ENCODE measurements around the gene TSPYL2.
A peak's percentile ranks its signal among the peaks of the same experiment; 100 is the strongest.

TSPYL2 gene

GRCh38 chrX:53081925-53082772 lies at the start of gene TSPYL2:
Gene TSPYL2, plus strand, starts transcription at chrX:53082367. Its CDS starts 132 bp downstream, at chrX:53082499.
- Histone ChIP-seq H3K9me3 (ENCODE audit: low read length) (no peaks in the 10 kb centered on the region), H3K9ac (ENCODE audit: low read length) (peak within 1 kb of the TSS; percentile 84), H3K36me3 (ENCODE audit: insufficient read depth, low read length) (peaks cover 28% of the 10 kb centered on the region), H3K4me1 (ENCODE audit: insufficient read depth, low read length) (peaks cover 37% of the 10 kb centered on the region), H3K4me3 (ENCODE audit: low read depth in 1 of 2, low read length in 2 of 2) (peak within 1 kb of the TSS; percentile 45 to 82), H3K27ac (ENCODE audit: low read depth, low read length) (peak within 1 kb of the TSS; percentile 76), H3K27me3 (ENCODE audit: control insufficient read depth in 1 of 2, insufficient read depth in 2 of 2, low read length in 2 of 2) (no peaks in the 10 kb centered on the region)

- Histone ChIP-seq H3K9me3 (ENCODE audit: low read length) (no peaks in the 10 kb centered on the region), H3K4me1 (ENCODE audit: insufficient read depth, low read length) (no peaks in the 10 kb centered on the region), H3K9ac (ENCODE audit: low read length) (no peak overlapping the region), H3K4me3 (ENCODE audit: low read depth in 1 of 2, low read length in 2 of 2) (no peak overlapping the region), H3K27ac (ENCODE audit: low read depth, low read length) (no peak overlapping the region), H3K27me3 (ENCODE audit: control insufficient read depth in 1 of 2, insufficient read depth in 2 of 2, low read length in 2 of 2) (peaks cover 0 to 16% of the 10 kb centered on the region in 2 donors), H3K36me3 (ENCODE audit: insufficient read depth, low read length) (no peaks in the 10 kb centered on the region)
These were observed 46.0 kb upstream of the TSPYL2 start for GRCh38 chrX:53036149-53036548.

DNA sequence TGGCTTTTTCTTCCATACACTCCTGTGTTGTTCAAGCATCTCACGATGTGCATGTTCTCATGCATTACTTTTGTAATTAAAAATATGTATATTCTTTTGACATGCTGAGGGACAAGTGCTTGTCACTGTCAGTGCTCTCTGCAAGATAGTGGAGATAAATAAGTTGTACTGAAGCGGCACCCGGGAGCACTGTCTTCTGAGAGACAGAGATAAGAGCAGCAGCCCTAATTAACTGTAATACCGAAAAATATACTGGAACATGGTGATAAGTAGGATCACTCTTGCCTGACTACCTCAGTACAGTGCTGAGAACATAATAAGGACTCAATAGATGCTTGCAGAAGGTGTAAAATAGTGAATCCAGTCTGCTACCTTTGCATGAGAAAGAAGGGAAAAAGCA lies 42.9 kb upstream of the TSPYL2 start:
- no peak overlapping the region for H3K9ac ChIP-seq (ENCODE audit: low read length)
- H3K4me3 ChIP-seq (ENCODE audit: low read depth in 1 of 2, low read length in 2 of 2): no peak overlapping the region
- H3K27ac ChIP-seq (ENCODE audit: low read depth, low read length): no peak overlapping the region
- peaks cover 0 to 18% of the 10 kb centered on the region in 2 donors for H3K27me3 ChIP-seq (ENCODE audit: control insufficient read depth in 1 of 2, insufficient read depth in 2 of 2, low read length in 2 of 2)
- no peaks in the 10 kb centered on the region for H3K36me3 ChIP-seq (ENCODE audit: insufficient read depth, low read length)
- no peaks in the 10 kb centered on the region for H3K9me3 ChIP-seq (ENCODE audit: low read length)
- H3K4me1 ChIP-seq (ENCODE audit: insufficient read depth, low read length): no peaks in the 10 kb centered on the region

GRCh38 chrX:53044995-53045394 lies 37.2 kb upstream of the TSPYL2 start:
- Histone ChIP-seq H3K27me3 (ENCODE audit: control insufficient read depth in 1 of 2, insufficient read depth in 2 of 2, low read length in 2 of 2) (peaks cover 0 to 10% of the 10 kb centered on the region in 2 donors), H3K9ac (ENCODE audit: low read length) (no peak overlapping the region), H3K36me3 (ENCODE audit: insufficient read depth, low read length) (no peaks in the 10 kb centered on the region), H3K27ac (ENCODE audit: low read depth, low read length) (no peak overlapping the region), H3K9me3 (ENCODE audit: low read length) (no peaks in the 10 kb centered on the region), H3K4me3 (ENCODE audit: low read depth in 1 of 2, low read length in 2 of 2) (no peak overlapping the region), H3K4me1 (ENCODE audit: insufficient read depth, low read length) (peaks cover 4% of the 10 kb centered on the region)

- H3K9me3 ChIP-seq (ENCODE audit: low read length): no peaks in the 10 kb centered on the region
- H3K4me1 ChIP-seq (ENCODE audit: insufficient read depth, low read length): peaks cover 4% of the 10 kb centered on the region
- no peaks in the 10 kb centered on the region for H3K36me3 ChIP-seq (ENCODE audit: insufficient read depth, low read length)
- H3K9ac ChIP-seq (ENCODE audit: low read length): no peak overlapping the region
- H3K4me3 ChIP-seq (ENCODE audit: low read depth in 1 of 2, low read length in 2 of 2): no peak overlapping the region
- H3K27ac ChIP-seq (ENCODE audit: low read depth, low read length): no peak overlapping the region
- H3K27me3 ChIP-seq (ENCODE audit: control insufficient read depth in 1 of 2, insufficient read depth in 2 of 2, low read length in 2 of 2): peaks cover 0 to 10% of the 10 kb centered on the region in 2 donors
These were observed 34.9 kb upstream of the TSPYL2 start for GRCh38 chrX:53047228-53047627.

DNA sequence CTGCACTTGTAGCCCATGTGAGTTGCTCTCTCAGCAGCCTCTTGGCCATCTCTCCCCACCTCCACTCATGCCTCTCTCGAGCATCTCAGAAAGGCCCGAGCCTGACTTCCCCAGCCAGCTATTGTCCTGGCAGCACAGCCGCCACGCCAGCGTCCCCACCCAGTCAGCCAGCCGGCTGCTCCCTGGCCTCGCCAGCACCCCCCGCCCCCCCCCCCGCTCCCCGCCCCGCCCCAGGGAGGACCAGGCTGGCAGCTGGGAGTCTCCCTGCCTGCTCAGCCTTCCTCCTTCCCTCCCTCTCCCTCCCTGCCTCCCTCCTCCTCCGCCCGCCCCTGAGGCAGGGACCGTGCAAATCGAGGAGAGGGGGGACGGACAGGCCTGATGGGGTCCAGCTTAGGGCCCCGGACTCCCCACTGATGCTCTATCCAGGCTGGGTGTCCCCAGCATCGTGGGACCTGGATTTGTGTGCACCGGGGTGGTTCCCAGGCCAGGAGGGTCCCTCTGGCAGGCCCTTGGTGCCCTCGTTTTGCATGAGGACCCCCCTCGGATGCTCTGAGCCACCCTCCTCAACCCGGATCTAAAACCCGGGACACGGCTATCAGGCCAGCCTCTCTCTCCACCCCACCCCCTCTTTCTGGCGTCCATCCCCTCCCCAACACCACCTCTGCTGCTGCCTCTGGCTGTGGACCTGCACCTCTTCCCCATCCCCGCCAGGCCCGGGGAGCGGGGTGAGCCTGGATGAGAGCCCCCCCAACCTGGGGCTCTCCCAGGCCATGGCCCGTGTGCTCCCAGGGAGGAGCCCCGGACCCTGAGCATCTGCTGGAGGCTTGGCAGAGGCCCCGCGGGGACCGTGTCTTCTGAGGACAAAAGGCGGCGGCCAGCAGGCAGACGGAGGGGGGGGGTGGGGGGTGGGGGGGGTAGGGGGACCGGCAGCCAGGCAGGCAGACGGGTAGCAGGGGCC lies 33.7 kb upstream of the TSPYL2 start, which contains the start of gene GPR173:
TSS of gene GPR173 (plus strand) at position 621 of the 958 bp plus-strand sequence. CDS start 27,833 bp downstream, outside the sequence.
- H3K4me1 ChIP-seq (ENCODE audit: insufficient read depth, low read length): peaks cover 4% of the 10 kb centered on the region
- no peak within 1 kb of the TSS for H3K27ac ChIP-seq (ENCODE audit: low read depth, low read length)
- H3K4me3 ChIP-seq (ENCODE audit: low read depth in 1 of 2, low read length in 2 of 2): peak within 1 kb of the TSS; percentile 30 to 39
- H3K27me3 ChIP-seq (ENCODE audit: control insufficient read depth in 1 of 2, insufficient read depth in 2 of 2, low read length in 2 of 2): peaks cover 0 to 10% of the 10 kb centered on the region in 2 donors
- H3K9me3 ChIP-seq (ENCODE audit: low read length): no peaks in the 10 kb centered on the region
- H3K9ac ChIP-seq (ENCODE audit: low read length): no peak within 1 kb of the TSS
- no peaks in the 10 kb centered on the region for H3K36me3 ChIP-seq (ENCODE audit: insufficient read depth, low read length)

- H3K4me1 ChIP-seq (ENCODE audit: insufficient read depth, low read length): peaks cover 4% of the 10 kb centered on the region
- peaks cover 0 to 10% of the 10 kb centered on the region in 2 donors for H3K27me3 ChIP-seq (ENCODE audit: control insufficient read depth in 1 of 2, insufficient read depth in 2 of 2, low read length in 2 of 2)
- H3K9me3 ChIP-seq (ENCODE audit: low read length): no peaks in the 10 kb centered on the region
- H3K27ac ChIP-seq (ENCODE audit: low read depth, low read length): no peak overlapping the region
- no peak overlapping the region for H3K9ac ChIP-seq (ENCODE audit: low read length)
- peak overlapping the region; percentile 30 to 39 for H3K4me3 ChIP-seq (ENCODE audit: low read depth in 1 of 2, low read length in 2 of 2)
- no peaks in the 10 kb centered on the region for H3K36me3 ChIP-seq (ENCODE audit: insufficient read depth, low read length)
These were observed 33.0 kb upstream of the TSPYL2 start for GRCh38 chrX:53049127-53049517.

GRCh38 chrX:53050841-53051240 lies 31.3 kb upstream of the TSPYL2 start:
- Histone ChIP-seq H3K4me3 (ENCODE audit: low read depth in 1 of 2, low read length in 2 of 2) (no peak overlapping the region), H3K27me3 (ENCODE audit: control insufficient read depth in 1 of 2, insufficient read depth in 2 of 2, low read length in 2 of 2) (peaks cover 0 to 10% of the 10 kb centered on the region in 2 donors), H3K4me1 (ENCODE audit: insufficient read depth, low read length) (peaks cover 4% of the 10 kb centered on the region), H3K9me3 (ENCODE audit: low read length) (no peaks in the 10 kb centered on the region), H3K36me3 (ENCODE audit: insufficient read depth, low read length) (no peaks in the 10 kb centered on the region), H3K9ac (ENCODE audit: low read length) (no peak overlapping the region), H3K27ac (ENCODE audit: low read depth, low read length) (no peak overlapping the region)

DNA sequence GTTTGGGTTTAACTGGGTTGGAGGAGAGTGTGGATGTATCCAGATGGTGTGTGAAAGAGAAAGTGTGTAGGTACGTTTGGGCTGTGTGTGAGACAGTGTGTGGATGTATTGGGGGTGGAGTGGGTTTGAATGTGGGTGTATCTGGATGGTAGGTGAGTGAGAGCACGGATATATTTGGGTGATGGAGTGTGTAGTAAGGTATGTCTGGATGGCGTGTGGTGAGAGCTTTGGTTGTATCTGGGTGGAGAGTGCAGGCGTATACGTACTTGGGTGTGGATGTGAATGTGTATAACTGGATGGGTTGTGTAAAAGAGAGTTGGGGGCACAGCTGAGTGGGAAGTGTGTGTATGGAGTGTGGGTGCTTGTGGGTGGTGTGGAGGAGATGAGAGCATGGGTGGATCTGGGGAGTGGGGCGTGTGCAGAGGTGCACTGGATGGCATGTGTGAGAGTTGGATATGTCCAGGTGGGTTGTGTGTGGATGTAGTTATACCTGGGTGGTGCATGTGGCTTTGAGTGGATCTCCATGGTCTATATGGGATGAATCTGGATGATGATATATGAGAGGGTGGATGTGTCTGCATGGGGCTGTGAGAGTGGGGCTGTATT lies 26.8 kb upstream of the TSPYL2 start:
- H3K27me3 ChIP-seq (ENCODE audit: control insufficient read depth in 1 of 2, insufficient read depth in 2 of 2, low read length in 2 of 2): peaks cover 0 to 2% of the 10 kb centered on the region in 2 donors
- H3K9me3 ChIP-seq (ENCODE audit: low read length): no peaks in the 10 kb centered on the region
- no peak overlapping the region for H3K27ac ChIP-seq (ENCODE audit: low read depth, low read length)
- no peak overlapping the region for H3K4me3 ChIP-seq (ENCODE audit: low read depth in 1 of 2, low read length in 2 of 2)
- H3K36me3 ChIP-seq (ENCODE audit: insufficient read depth, low read length): no peaks in the 10 kb centered on the region
- H3K9ac ChIP-seq (ENCODE audit: low read length): no peak overlapping the region
- no peaks in the 10 kb centered on the region for H3K4me1 ChIP-seq (ENCODE audit: insufficient read depth, low read length)

- H3K9me3 ChIP-seq (ENCODE audit: low read length): no peaks in the 10 kb centered on the region
- H3K4me3 ChIP-seq (ENCODE audit: low read depth in 1 of 2, low read length in 2 of 2): no peak overlapping the region
- H3K27ac ChIP-seq (ENCODE audit: low read depth, low read length): no peak overlapping the region
- H3K27me3 ChIP-seq (ENCODE audit: control insufficient read depth in 1 of 2, insufficient read depth in 2 of 2, low read length in 2 of 2): no peaks in the 10 kb centered on the region
- H3K36me3 ChIP-seq (ENCODE audit: insufficient read depth, low read length): no peaks in the 10 kb centered on the region
- H3K4me1 ChIP-seq (ENCODE audit: insufficient read depth, low read length): no peaks in the 10 kb centered on the region
- no peak overlapping the region for H3K9ac ChIP-seq (ENCODE audit: low read length)
These were observed 25.9 kb upstream of the TSPYL2 start for GRCh38 chrX:53056292-53056691.

DNA sequence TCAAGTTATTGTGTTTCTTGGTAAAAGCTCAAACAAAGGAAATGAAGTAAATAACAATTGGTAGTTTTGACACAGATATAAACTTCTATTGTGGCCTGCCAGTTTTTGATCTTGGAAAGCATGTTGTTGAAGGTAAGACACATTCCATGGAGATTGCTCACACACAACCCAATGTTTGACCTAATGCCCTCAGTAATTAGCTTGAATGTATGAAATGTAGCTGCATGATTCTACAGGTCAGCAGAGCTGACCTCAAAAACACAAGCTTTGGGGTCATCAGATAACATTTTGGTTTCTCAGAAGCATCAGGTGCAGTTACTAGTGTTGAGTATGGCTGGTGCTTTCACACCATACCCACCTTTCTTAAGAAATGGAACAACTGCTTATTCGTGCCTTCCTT lies 17.1 kb upstream of the TSPYL2 start:
- Histone ChIP-seq H3K27me3 (ENCODE audit: control insufficient read depth in 1 of 2, insufficient read depth in 2 of 2, low read length in 2 of 2) (no peaks in the 10 kb centered on the region), H3K4me3 (ENCODE audit: low read depth in 1 of 2, low read length in 2 of 2) (no peak overlapping the region), H3K9me3 (ENCODE audit: low read length) (no peaks in the 10 kb centered on the region), H3K4me1 (ENCODE audit: insufficient read depth, low read length) (no peaks in the 10 kb centered on the region), H3K36me3 (ENCODE audit: insufficient read depth, low read length) (no peaks in the 10 kb centered on the region), H3K9ac (ENCODE audit: low read length) (no peak overlapping the region), H3K27ac (ENCODE audit: low read depth, low read length) (no peak overlapping the region)
